Activated CD4-positive, alpha-beta T cell treated with anti-CD3 and anti-CD28 coated beads, Interleukin-10, Interleukin-2, amounts not matched to agents 100 ng/mL and 50 ng/mL, durations not matched to agents 16 hours and 8 hours (primary cell): ENCODE results near the gene OXCT2.
"Not testable (repeated sequence)": the region's sequence is repeated elsewhere in the genome, so short reads cannot be mapped to it uniquely, and the experiment has no call there.

ENCODE experiments used
- DNase-seq: peaks from one replicate; pipeline ENCODE4 v3.0.0-alpha.2; 2020

Gene OXCT2

DNA sequence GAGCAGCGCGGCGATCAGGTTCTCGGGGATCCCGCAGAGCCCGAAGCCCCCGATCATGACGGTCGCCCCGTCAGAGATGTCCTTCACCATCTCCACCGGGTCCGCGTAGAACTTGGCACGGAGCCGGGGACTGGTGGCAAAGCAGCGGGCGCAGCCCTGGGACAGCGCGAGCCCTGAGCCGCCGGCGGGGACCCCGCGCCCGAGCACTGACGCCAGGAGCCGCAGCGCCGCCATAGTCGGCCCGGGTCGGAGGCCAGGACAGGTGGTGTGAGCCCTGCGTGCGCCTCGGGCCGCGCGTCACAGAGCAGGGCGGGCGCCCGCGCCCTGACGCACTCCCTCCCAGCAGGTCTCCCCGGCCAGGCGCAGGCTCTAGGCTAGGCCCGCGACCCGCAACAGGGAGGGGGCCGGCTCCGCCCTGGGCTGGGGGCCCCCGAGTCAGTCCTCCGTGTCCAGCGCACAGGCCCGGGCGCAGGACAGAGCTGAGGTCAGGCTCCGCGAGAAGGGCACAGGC is at the start of gene OXCT2:
Gene OXCT2 (minus strand): TSS at position 327 of the 511 bp plus-strand sequence. CDS start 93 bp downstream, at position 234.
- DNase-seq = not testable (repeated sequence)

DNA sequence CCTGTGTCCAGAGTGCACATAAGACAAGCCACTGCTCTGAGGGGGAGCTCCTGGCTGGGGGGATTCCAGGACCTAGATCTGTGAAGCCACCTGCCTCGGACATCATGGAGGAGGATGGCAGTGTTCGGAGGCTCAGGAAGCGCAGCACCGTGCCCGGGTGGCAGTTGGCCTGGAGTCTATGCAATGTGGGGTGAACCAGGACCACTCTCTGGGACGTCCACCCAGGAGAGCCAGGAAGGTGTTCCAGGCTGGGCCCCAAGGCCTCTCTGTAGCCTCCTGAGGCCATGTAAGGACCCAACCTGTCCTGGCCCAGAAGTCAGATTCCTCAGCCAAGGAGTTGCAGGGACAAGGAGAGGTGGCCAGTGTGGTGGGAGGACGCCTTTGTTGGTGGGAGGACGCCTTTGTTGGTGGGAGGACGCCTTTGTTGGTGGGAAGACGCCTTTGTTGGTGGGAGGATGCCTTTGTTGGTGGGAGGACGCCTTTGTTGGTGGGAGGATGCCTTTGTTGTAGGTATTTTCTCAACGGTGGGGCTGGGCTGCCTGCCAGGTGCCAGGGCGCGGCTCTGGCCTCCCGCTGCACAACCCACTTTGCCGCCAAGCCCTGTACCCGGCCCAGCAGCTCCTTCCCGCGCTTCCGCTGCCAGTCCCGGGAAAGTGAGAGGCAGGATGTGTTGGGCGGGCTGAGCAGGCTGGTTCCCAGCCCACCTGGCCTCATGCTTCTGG is 48.1 kb upstream of the OXCT2 start:
- DNase-seq = no peak

DNA sequence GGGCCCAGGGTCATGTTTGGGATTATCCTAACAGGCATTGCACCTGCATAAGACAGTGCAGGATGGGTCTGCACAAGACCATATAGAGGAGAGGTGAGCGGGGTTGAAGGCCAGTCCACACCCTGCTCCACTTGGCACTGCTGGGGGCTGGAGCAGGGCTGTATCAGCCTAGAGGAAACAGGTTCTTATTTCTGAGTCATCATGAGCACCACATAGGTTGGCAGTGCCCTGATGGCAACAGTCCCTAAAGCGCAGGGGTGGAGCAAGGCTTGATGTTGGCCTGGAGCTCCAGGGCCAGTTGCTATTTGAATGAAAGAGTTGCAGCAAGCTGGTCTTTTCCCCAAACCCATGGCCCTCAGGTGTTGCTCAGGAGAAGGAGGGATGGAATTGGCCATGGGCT is 47.3 kb upstream of the OXCT2 start:
- DNase-seq = no peak

DNA sequence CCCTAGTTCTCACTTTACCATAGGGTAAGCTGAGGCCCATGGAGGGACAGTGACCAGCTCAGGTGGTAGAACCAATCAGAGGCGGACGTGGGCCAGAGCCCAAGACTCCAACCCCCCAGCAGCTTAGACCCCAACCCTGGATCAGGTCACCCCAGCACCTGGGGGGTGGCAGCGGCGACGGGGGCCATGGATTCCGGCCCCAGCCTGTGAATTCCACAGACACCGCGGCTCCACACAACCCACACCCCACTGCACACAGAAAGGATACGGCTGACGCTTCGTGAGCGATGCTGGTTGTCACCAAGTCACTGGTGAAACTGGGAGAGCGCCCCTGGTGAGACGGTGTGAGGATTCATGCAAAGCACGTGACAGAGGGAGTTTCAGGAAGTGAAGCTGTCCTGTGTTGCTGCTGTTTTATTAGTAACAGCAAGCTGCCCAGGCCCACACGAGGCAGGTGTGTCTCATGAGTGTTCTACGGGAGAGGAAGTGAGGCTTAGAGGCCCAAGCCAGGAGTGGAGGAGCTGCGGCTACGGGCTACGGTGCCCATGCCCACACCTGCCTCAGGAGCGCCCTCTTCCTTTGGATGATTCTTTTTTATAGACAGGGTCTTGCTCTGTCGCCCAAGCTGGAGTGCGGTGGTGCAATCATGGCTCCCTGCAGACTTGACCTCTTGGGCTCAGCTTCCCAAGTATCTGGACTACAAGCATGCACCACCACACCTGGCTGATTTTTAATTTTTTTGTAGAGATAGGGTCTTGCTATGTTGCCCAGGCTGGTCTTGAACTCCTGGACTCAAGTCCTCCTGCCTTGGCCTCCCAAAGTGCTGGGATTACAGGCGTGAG is 46.2 kb upstream of the OXCT2 start:
- peak; percentile 61 for DNase-seq

DNA sequence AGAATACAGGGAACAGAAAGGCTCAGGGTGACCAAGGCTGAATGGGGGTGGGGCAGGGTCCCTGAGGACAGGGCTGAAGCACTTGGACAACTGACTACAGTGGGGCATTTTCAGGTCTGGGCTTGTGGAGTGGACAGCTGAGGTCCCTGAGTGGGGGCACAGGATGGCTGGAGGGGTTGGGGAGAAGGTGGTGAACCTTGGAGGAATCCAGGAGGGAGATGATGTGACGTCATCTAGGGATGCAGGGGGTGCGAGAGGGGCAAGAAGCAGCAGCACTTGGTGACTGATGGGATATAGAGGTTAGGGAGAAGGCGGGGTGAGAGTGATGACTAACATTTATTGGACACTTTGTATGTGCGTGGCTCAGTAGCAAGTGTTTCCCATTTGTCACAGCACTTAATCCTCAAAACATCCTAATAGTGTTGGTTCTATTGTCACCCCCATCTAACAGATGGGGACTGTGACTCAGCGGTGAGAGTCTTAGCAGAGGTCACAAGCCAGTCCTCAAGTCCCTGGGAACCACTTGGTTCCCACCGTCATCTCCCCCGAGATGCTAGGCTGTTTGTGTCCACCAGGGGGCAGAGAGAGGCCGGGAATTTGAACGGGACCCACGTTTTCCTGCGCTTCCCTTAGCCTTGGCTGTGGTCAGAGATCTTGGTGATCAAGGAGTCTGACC is 45.4 kb upstream of the OXCT2 start:
- peak; percentile 60 for DNase-seq

DNA sequence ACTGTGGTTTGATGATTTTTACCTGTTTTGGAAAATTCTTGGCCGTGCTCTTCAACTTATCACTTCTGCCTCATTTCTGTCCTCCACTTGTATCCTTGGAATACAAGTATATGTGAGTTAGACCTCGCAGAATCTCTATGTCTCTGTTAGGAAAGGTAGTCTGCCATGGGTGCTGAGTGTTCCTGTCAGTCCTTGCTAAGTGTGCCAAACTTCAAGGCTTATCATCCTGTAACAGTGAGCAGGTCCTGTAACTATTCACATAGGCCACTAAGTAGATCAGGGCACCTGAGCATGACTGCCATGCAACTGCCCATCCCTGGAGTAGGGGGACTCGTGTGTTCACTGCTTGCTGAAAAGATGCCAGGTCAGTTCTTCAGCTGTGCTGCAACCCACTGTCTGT is 41.8 kb upstream of the OXCT2 start:
- no peak for DNase-seq

DNA sequence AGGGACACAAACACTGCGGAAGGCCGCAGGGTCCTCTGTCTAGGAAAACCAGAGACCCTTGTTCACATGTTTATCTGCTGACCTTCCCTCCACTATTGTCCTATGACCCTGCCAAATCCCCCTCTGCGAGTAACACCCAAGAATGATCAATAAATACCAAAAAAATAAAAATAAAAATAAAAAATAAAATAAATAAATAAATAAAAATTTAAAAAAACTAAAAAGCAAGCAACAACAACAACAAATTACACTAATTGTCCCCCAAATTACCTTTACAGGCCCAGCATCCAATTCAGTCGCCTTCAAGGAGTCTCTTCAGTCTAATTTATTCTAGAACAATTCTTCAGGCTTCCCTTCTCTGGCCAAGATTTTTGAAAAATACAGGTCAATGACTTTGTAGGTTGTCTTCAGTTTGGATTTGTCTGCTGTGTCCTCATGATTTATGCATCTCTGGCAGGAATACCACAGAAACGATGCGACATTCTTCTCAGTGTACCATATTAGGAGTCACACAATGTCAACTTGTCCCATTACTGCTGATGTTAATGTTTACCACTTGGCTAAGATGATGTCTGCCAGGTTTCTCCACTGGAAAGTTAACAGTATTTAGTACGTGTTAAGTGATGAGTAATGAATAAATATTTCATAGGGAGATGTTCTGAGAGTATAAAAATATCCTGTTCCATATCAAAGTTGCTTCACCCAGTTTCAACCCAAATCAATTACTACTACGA is 37.8 kb upstream of the OXCT2 start:
- no peak for DNase-seq

DNA sequence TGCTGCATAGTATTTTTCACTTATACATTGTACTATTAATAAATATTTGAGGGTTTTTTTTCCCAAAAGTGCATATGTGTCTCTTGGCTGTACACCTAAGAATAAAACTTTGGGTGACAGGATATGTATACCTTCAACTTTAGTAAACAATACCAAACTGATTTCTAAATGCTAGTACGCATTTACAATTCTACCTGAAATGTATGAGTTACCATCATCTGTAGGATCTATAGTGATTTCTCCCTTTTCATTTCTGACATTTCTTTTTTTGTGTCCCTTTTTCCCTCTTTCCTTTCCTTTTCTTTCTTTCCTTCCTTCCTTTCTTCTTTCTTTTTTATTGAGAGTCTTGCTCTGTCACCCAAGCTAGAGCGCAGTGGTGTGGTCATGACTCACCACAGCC is 34.2 kb upstream of the OXCT2 start:
- no peak for DNase-seq

DNA sequence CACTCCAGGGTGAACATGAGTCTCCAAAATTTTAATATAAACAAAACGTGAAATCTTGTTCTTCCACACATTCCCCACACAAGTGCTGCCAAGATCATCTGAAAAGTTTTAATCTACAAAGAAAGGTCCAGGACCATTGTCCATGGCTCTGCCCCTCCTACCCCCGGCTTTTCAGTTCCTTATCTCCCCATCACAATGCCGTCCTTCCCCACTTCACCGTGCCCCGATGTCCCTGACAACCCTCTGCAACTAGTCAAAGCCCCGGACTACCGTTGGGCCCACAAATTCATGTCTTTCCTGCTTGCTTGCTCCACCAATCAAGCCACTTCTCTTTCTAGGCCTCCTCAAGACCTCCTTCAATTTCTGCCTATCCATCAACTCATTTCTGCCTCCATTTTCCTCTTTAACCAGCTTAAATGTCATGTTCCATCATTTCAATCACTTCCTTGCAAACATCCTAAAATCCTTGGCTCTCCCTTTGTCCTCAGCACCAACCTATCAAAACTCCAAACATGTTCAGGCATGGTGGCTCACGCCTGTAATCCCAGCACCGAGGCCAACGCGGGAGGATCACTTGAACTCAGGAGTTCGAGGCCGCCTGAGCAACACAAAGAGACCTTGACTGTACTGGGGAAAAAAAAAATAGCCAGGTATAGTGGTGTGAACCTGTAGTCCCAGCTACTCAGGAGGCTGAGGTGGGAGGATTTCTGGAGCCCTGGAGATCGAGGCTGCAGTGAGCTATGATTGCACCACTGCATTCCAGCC is 31.5 kb upstream of the OXCT2 start:
- no peak for DNase-seq

DNA sequence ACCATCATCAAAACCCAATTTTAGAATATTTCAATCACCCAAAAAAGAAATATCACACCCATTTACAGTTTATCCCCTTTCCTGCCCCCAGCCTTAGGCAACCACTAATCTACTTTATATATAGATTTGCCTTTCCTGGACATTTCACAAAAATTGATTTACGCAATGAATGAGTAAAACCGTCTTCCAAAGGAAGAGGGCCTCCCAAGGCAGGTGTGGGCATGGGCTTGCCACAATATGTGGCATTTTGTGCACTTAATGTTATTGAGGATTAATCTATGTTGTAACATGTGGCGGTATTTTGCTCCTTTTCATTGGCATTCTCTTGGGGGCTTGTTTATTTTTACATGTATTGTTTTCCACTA is 29.3 kb upstream of the OXCT2 start:
- DNase-seq = no peak

DNA sequence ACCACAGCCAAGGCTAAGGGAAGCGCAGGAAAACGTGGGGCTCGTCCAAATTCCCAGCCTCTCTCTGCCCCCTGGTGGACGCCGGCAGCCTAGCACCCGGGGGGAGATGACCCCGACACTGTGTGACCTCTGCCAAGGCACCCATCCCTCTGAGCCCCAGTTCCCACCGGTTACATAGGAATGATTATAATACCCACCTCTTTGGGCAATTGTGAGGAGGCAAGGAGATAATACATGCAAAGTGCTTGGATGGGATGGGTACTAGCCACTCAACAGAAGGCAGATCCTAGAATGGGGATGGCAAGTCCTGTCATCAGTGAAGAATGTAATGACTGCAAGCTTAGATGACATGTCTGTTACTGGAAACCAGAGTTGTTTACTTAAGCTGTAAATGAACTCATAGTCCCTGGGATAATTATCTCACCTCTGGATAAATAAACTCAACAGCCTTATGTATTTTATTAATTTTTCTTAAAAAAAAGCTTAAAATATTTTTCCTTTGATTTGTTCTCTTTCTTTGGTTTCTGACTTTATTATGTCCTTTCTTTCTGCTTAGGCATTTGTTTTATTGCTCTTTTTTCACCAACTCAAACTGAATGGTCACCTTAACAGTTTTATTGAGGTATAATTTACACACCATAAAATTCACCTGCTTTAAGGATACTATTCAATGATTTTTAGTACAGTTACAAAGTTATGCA is 28.8 kb upstream of the OXCT2 start:
- DNase-seq = peak; percentile 78

DNA sequence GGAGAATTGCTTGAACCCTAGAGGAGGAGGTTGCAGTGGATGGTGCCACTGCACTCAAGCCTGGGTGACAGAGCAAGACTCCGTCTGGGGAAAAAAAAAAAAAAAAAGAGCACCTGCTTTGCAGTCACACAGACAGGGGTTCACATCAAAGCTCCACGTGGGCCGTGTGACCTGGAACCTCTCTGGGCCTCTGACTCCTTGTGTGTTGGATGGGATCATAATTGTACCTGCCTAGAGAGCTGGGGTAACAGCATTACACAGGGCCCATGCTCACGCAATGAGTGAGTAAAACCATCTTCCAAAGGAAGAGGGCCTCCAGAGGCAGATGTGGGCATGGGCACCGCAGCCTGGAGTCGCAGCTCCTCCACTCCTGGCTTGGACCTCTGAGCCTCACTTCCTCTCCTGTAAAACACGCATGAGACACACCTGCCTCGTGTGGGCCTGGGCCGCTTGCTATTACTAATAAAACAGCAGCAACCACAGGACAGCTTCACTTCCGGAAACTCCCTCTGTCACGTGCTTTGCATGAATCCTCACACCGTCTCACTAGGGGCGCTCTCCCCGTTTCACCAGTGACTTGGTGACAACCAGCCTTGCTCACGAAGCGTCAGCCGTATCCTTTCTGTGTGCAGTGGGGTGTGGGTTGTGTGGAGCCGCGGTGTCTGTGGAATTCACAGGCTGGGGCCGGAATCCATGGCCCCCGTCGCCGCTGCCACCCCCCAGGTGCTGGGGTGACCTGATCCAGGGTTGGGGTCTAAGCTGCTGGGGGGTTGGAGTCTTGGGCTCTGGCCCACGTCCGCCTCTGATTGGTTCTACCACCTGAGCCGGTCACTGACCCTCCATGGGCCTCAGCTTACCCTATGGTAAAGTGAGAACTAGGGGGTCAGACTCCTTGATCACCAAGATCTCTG is 28.0 kb upstream of the OXCT2 start:
- peak; percentile 92 for DNase-seq

DNA sequence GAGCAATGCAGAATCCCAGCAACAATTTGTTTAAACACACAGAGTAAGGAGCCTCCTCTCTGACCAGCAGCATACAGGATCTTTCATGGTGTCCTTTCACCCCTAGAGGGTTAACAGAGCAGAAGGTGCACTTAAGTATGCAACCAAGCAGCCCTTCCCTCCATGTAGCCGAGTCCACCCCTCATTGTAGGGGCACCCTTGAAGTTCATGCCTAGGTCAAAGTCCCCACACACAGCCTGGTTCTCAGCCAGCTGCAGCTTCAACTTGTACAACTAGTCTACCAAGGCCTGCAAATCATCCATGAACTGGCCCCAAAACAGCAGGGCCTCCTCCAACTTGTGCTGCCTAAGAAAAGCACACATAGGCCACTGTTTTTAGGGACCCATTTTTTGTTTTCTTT is 24.5 kb upstream of the OXCT2 start:
- no peak for DNase-seq

DNA sequence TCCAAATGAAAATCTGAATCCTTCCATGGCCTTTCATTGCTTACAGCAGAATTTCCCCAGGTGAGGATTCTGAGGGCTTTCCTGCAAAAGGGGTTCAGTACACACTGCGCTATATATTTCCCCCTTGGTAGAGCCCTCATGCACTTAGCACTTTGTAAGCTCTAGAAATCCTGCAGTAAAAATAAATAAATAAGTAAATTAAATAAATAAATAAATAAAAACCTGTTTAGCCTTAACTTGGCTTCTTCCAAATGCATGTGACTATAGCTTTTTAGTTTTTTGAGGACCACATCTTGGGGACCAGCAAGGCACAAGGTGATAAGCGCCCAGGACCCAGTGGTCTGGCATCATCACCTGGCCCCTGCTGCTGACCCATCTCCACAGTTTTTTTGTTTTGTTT is 20.7 kb upstream of the OXCT2 start:
- DNase-seq = no peak

DNA sequence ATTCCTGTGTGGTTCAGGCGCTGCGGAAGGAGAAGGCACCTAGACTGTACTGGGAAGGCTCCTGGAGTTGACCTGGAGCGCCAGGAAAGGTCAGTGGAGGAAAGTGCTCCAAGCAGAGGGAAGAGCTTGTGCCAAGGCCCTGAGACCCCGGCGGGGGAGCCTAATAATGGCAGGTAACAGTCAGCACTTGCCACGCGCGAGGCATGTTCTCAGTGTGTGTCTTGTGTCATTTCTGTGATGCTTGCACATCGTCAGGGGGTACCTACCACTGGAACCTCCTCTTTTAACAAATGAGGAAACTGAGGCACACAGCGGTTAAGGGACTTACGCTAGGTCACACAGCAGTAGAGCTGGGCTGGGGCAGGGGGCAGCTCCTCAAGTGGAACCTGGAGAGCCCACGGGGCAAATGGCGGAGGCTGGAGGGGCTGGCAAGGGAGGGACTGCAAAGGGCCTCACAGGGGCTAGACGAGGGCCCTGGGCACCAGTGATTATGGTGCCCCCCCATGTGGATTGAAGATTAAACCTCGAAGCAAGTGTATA is 18.5 kb upstream of the OXCT2 start:
- no peak for DNase-seq

DNA sequence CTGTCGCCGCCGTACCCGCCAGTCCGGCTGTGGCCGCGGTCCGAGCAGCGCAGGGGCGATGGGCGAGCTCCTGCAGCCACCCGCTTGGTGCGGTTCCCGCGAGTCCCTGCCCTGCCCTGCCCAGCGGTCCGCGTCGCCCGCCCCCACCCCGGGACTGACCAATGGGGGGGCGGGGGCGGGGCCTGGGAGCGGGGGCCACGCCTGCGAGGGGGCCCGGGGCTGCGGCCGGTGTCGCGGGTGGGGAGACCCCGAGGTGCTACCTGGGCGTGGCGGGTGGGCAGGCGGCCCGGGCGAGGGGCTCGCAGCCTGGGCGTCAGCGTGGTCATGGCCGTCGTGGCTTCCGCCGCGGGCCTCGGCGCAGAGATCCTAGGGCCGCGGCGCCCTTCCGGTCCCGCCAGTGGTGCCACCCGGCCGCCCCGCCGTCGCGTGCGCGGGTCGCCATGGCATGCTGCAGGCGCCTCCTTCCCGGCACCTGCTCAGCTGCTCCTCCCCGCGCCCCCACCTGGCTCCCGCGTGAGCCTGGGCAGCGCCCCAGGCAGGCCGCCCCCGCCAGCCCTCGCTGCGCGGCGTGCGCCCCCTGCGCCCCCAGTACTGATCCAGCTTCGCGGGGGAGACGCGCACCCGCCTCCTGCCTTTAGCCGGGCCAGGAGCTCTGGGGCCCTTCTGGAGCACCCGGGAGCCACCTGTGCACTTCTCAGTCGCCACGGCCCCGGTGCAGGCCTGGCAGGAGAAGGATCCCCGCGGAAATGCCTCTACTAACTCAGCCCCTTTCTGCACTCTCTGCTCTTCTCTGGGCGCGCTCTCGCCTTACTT is 17.8 kb upstream of the OXCT2 start, which contains the start of gene BMP8B:
Gene BMP8B (minus strand): TSS at position 108 of the 813 bp plus-strand sequence. CDS start 380 bp downstream, outside the sequence.
- peak; percentile 59 for DNase-seq

DNA sequence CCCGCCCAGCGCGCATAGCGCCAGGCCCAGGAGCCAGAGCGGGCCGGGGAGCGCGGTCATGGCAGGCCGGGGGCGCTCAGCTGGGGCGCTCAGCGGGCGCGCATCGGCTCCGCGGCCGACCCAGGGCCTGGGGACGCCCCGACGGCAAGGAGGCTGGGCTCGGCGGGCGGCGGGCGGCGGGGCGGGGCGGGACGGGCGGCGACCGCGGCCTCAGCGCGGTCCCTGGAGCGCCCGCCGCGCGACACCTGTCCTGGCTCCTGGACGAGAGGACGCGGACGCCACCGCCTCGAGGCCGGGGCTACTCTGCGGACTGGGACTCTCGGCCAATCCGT is 17.2 kb upstream of the OXCT2 start:
- no peak for DNase-seq

DNA sequence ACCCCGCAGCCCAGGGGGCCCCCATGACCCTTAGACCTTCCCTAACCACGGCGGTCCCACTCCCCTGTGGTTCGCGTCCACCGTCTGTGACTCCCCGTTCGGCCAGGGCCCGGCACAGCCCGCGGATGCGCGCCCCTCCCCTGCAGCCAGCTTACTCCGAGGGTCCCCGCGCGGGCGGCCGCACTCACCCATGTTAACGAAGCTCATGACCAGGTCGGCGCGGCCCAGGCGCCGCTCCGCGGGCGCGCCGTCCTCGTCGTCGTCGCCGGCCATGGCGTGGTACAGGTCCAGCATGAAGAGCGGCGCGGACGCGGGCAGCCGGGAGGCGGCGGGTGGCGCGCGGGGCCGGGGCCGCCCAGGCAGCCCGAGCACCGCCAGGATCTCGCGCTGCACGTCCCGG is 16.8 kb upstream of the OXCT2 start:
- not testable (repeated sequence) for DNase-seq

DNA sequence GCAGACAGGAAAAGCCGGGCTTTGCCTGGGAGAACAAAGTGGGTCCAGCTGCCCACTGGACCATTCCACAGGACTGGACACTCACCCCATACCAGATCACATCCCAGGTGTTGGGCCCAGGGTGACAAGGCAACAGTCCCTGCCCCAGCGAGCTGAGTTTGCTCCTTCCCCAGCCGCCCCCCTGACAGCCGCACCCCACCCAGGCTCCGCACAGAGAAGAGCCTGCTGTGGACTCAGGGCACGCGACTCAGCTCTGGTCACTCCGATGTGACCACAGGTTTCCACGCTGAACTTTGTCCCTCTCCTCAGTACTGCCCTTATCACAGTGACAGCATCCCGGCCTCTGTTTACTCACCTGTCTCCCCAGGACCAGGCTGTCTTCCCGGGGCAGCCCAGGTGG is 16.3 kb upstream of the OXCT2 start:
- DNase-seq = no peak
